Suprapubic skin (tissue), 4 donors: ENCODE measurements around the gene ZNF385A.

Experiments
- EP300 ChIP-seq: sonication (generic); formaldehyde crosslinking; IDR thresholded peaks from one replicate; pipeline ENCODE4 v1.6.1; 2017; ENCODE audit warnings: antibody characterized with exemption
- POLR2A ChIP-seq, 2 donors: fragments of 450-650 bp; IDR thresholded peaks; one replicate each; pipeline ENCODE4 v1.6.1; 2017; ENCODE audit warnings: antibody characterized with exemption in 2 of 2, mild to moderate bottlenecking in 2 of 2, moderate library complexity in 2 of 2
- POLR2AphosphoS5 ChIP-seq, 3 donors: sonication (generic); formaldehyde crosslinking; IDR thresholded peaks; one replicate each; pipeline ENCODE4 v1.6.1; 2017; ENCODE audit warnings: antibody characterized with exemption in 3 of 3
- TF ChIP-seq, protein P1 (sequence below), 2 donors: fragments of 200-600 bp in 1 of 2; fragments of 450-650 bp in 1 of 2; sonication (generic) in 1 of 2; IDR thresholded peaks; one replicate each; pipeline ENCODE4 v1.5.1; 2016 to 2019; ENCODE audit warnings: antibody characterized with exemption in 2 of 2, mild to moderate bottlenecking in 1 of 2, moderate library complexity in 1 of 2

GRCh38 chr12:54373649-54374561, 10.6 kb downstream of the ZNF385A start:
- TF ChIP-seq, protein P1, sequence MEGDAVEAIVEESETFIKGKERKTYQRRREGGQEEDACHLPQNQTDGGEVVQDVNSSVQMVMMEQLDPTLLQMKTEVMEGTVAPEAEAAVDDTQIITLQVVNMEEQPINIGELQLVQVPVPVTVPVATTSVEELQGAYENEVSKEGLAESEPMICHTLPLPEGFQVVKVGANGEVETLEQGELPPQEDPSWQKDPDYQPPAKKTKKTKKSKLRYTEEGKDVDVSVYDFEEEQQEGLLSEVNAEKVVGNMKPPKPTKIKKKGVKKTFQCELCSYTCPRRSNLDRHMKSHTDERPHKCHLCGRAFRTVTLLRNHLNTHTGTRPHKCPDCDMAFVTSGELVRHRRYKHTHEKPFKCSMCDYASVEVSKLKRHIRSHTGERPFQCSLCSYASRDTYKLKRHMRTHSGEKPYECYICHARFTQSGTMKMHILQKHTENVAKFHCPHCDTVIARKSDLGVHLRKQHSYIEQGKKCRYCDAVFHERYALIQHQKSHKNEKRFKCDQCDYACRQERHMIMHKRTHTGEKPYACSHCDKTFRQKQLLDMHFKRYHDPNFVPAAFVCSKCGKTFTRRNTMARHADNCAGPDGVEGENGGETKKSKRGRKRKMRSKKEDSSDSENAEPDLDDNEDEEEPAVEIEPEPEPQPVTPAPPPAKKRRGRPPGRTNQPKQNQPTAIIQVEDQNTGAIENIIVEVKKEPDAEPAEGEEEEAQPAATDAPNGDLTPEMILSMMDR (IDR thresholded peaks at IDR 0.05), result no peak
- TF ChIP-seq POLR2A (IDR thresholded peaks at IDR 0.05) (no peak), EP300 (no peak), POLR2AphosphoS5 (IDR thresholded peaks at IDR 0.05) (no peak)
